Measurements from ENCODE around the gene FAM171A2.

GRCh38 chr17:44384281-44384822 is 20.7 kb upstream of the FAM171A2 start:
- TF ChIP-seq CTCF (IDR thresholded peaks at IDR 0.05) (no peak), POLR2A (IDR thresholded peaks at IDR 0.05) (no peak), EP300 (IDR thresholded peaks at IDR 0.05) (no peak)

All from tibial nerve (tissue), 4 donors.